ENCODE data around the gene CAMP.

The CAMP gene

GRCh38 chr3:48244461-48244860, 21.2 kb downstream of the CAMP start:
- H3K27ac ChIP-seq = no peak overlapping the region
- no peak for TF ChIP-seq CTCF (conservative IDR thresholded peaks at IDR 0.05)

- no peak overlapping the region for H3K27ac ChIP-seq
- no peak for TF ChIP-seq CTCF (conservative IDR thresholded peaks at IDR 0.05)
Observed at GRCh38 chr3:48245136-48245535, 21.8 kb downstream of the CAMP start.

GRCh38 chr3:48247401-48247811, 24.1 kb downstream of the CAMP start:
- no peak for TF ChIP-seq CTCF (conservative IDR thresholded peaks at IDR 0.05)
- H3K27ac ChIP-seq = no peak overlapping the region

GRCh38 chr3:48248095-48248850, 25.0 kb downstream of the CAMP start:
- H3K27ac ChIP-seq = no peak overlapping the region
- TF ChIP-seq CTCF (conservative IDR thresholded peaks at IDR 0.05) = no peak

GRCh38 chr3:48256557-48256956, 33.3 kb downstream of the CAMP start:
- no peak overlapping the region for H3K27ac ChIP-seq
- no peak for TF ChIP-seq CTCF (conservative IDR thresholded peaks at IDR 0.05)

GRCh38 chr3:48258530-48258929, 35.2 kb downstream of the CAMP start:
- no peak for TF ChIP-seq CTCF (conservative IDR thresholded peaks at IDR 0.05)
- no peak overlapping the region for H3K27ac ChIP-seq

- TF ChIP-seq CTCF (conservative IDR thresholded peaks at IDR 0.05) = no peak
- peak overlapping the region; percentile 73 for H3K27ac ChIP-seq
Observed at GRCh38 chr3:48267782-48268181, 44.5 kb downstream of the CAMP start.

Measured in VCaP (cell line).